Chondrocyte (in vitro differentiated cells): Measurements from ENCODE around the gene C2orf92. TPM values are rescaled to one million over a fixed set of nuclear protein-coding genes. Genes with fewer than 3 reads are reported as not detected.
A peak's percentile ranks its signal among the peaks of the same experiment; 100 is the strongest.

Experiments used
- DNase-seq: peaks from one replicate; pipeline ENCODE4 v3.0.0; 2021; ENCODE audit warnings: mixed read lengths, low spot score
- H3K27ac Mint-ChIP-seq: one replicate; pipeline ENCODE4 v1.8.0; 2021; ENCODE audit warnings: mild to moderate bottlenecking, moderate library complexity, mixed read lengths; ENCODE audit not compliant: unreplicated experiment
- H3K27me3 Mint-ChIP-seq: 2 replicates; pipeline ENCODE4 v1.8.0; 2021; ENCODE audit warnings: low read depth, mixed read lengths
- H3K36me3 Mint-ChIP-seq: 2 replicates; pipeline ENCODE4 v1.8.0; 2021; ENCODE audit warnings: low read depth, mixed read lengths
- H3K4me1 Mint-ChIP-seq: 2 replicates; pipeline ENCODE4 v1.8.0; 2021; ENCODE audit warnings: low read depth, mild to moderate bottlenecking, mixed read lengths
- H3K4me3 Mint-ChIP-seq: one replicate; pipeline ENCODE4 v1.8.0; 2021; ENCODE audit warnings: mild to moderate bottlenecking, moderate library complexity, mixed read lengths; ENCODE audit not compliant: unreplicated experiment
- H3K9me3 Mint-ChIP-seq: 2 replicates; pipeline ENCODE4 v1.8.0; 2021; ENCODE audit warnings: low read depth, mixed read lengths
- CTCF ChIP-seq: fragments of 200-600 bp; sonication (generic); IDR thresholded peaks from 2 replicates; pipeline ENCODE4 v1.5.0; 2021; ENCODE audit warnings: antibody characterized with exemption, mild to moderate bottlenecking, moderate library complexity
- total RNA-seq: library from RNA; stranded (reverse); gene quantifications from 3 replicates; pipeline ENCODE4 v1.2.1, GENCODE V29; 2021

The C2orf92 gene
- total RNA-seq, 1 donor from 2014 or later, result 8.8 TPM

DNA sequence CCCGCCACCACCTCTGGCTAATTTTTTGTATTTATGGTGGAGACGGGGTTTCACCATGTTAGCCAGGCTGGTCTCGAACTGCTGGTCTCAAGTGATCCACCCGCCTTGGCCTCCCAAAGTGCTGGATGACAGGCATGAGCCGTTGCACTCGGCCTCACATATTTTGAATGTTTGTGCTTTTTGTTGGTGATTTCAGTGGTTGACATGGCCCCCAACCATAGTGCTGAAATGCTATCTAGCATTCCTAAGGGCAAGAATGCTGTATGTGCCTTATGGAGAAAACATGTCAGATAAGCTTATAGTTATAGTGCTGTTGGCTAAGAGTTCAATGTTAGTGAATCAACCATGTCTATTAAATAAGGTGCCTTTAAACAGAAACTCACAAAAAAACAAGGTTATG lies 52.7 kb downstream of the C2orf92 start:
- peaks cover 13% of the 10 kb centered on the region for H3K27me3 Mint-ChIP-seq
- no peaks in the 10 kb centered on the region for H3K4me1 Mint-ChIP-seq
- H3K9me3 Mint-ChIP-seq, result no peaks in the 10 kb centered on the region
- H3K27ac Mint-ChIP-seq, result no peak overlapping the region
- no peak overlapping the region for H3K4me3 Mint-ChIP-seq
- DNase-seq, result no peak
- TF ChIP-seq CTCF, result no peak
- no peaks in the 10 kb centered on the region for H3K36me3 Mint-ChIP-seq

DNA sequence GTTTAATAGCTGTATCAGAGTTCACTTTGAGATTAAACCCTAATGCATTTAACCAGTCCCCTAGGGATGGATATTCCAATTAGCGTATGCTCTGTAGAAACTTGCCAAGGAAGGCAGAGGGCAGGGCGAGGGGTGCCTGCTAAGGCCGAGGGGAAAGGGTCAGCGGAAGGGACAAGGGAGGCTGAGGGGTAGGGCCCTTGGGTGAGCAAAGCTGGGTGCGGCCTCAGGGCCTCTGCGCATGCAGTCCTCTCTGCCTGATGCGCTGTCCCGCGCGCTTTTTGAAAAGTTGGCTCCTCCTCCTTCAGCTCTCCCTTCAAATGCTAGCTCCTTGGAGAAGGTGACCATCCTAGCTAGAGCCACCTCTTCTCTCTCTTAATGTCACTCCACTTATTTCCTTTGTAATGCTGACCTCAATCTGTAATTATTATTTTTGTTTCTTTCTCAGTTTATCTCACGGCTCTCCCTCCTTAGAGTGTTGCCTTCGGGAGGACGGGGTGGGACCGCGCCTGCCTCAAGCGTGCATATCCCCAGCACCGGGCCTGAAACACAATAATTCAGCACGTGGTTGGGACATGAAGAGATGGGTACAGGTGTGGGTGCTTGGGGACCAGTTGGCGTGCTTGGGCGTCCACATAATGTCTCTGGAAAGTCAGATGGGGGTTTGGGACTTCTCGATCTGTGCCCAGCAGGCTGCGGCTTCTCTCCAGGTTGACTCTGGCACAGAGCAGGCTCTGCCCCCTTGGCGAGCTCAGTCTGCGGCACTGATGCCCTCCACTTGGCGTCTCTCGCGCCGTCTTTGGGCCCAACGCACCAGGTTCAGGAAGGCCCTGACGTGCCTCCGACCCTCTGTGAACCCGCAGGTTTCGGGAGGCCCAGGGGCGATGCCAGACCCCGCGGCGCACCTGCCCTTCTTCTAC lies 53.9 kb downstream of the C2orf92 start:
- Mint-ChIP-seq H3K27ac (no peak overlapping the region), H3K4me3 (no peak overlapping the region), H3K4me1 (peaks cover 4% of the 10 kb centered on the region), H3K9me3 (no peaks in the 10 kb centered on the region), H3K36me3 (no peaks in the 10 kb centered on the region), H3K27me3 (peaks cover 7% of the 10 kb centered on the region)
- DNase-seq, result peak; percentile 68
- TF ChIP-seq CTCF, result no peak

DNA sequence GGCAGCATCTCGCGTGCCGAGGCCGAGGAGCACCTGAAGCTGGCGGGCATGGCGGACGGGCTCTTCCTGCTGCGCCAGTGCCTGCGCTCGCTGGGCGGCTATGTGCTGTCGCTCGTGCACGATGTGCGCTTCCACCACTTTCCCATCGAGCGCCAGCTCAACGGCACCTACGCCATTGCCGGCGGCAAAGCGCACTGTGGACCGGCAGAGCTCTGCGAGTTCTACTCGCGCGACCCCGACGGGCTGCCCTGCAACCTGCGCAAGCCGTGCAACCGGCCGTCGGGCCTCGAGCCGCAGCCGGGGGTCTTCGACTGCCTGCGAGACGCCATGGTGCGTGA lies 54.5 kb downstream of the C2orf92 start:
- Mint-ChIP-seq H3K9me3 (no peaks in the 10 kb centered on the region), H3K36me3 (no peaks in the 10 kb centered on the region), H3K27me3 (peaks cover 2% of the 10 kb centered on the region), H3K4me1 (peaks cover 5% of the 10 kb centered on the region), H3K4me3 (no peak overlapping the region), H3K27ac (no peak overlapping the region)
- no peak for TF ChIP-seq CTCF
- DNase-seq, result peak; percentile 92

- TF ChIP-seq CTCF, result no peak
- Mint-ChIP-seq H3K4me3 (no peak overlapping the region), H3K27ac (no peak overlapping the region), H3K36me3 (no peaks in the 10 kb centered on the region), H3K9me3 (no peaks in the 10 kb centered on the region), H3K27me3 (no peaks in the 10 kb centered on the region), H3K4me1 (peaks cover 5% of the 10 kb centered on the region)
- DNase-seq, result no peak
Measured at GRCh38 chr2:97724501-97724900, 55.0 kb downstream of the C2orf92 start.

DNA sequence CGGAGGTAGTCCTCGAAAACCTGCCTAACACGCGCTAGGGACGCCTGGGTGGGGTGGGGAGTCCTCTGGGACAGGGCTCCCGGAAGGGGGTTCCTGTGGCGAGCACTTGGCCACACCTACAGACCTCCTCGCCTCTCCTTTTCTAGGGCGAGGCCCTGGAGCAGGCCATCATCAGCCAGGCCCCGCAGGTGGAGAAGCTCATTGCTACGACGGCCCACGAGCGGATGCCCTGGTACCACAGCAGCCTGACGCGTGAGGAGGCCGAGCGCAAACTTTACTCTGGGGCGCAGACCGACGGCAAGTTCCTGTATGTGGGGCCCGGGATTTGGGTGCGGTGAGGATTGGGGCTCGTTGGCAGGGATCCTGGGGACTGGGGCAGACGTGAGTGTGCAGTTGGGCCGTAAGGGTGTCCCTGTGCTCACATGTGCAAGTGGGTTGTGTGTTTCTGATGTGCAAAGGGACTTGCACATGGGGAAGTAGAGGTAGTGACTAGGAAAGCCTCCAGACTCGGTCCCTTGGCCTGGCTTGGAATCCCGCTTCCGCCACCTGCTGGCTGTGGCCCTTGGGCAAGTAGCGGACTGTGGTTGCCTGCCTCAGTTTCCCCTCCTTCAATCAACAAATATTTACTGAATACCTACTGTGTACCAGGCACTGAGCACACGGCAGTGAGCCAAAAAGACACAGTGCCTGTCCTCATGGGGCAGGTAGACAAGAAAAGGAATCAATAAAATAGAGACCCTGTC lies 55.6 kb downstream of the C2orf92 start:
- Mint-ChIP-seq H3K9me3 (peaks cover under 1% of the 10 kb centered on the region), H3K4me1 (peaks cover 5% of the 10 kb centered on the region), H3K4me3 (no peak overlapping the region), H3K27ac (no peak overlapping the region), H3K27me3 (no peaks in the 10 kb centered on the region), H3K36me3 (no peaks in the 10 kb centered on the region)
- no peak for TF ChIP-seq CTCF
- DNase-seq, result peak; percentile 84
